WTC11 (cell line): Measurements from ENCODE around the gene DPEP2NB. TPM values are rescaled to one million over a fixed set of nuclear protein-coding genes. Genes with fewer than 3 reads are reported as not detected.
A peak's percentile ranks its signal among the peaks of the same experiment; 100 is the strongest.

Experiments
- ATAC-seq: fragments of 200-7000 bp; cut with Tn5 transposase; 2 replicates; pipeline ENCODE4 v1.10.0; 2021; ENCODE audit warnings: mild to moderate bottlenecking, moderate library complexity
- CTCF ChIA-PET: fragments of 300-600 bp; sonication (Branson Sonifier 250); formaldehyde crosslinking; loops from one replicate; lab custom pipeline; 2021; ENCODE audit warnings: antibody characterized with exemption; lab: Charles Lee
- POLR2A ChIA-PET: fragments of 350-600 bp; sonication (Branson Sonifier 250); formaldehyde crosslinking; loops from one replicate; lab custom pipeline; 2021; ENCODE audit warnings: antibody characterized with exemption; lab: Charles Lee
- DNase-seq: peaks from one replicate; pipeline ENCODE4 v3.0.0; 2021; ENCODE audit warnings: low spot score
- H3K27ac Mint-ChIP-seq: 2 replicates; pipeline ENCODE4 v1.8.0; 2021; ENCODE audit warnings: mixed read lengths
- H3K27me3 Mint-ChIP-seq: 2 replicates; pipeline ENCODE4 v1.8.0; 2021; ENCODE audit warnings: low read depth, mild to moderate bottlenecking, moderate library complexity, mixed read lengths
- H3K36me3 Mint-ChIP-seq: 2 replicates; pipeline ENCODE4 v1.8.0; 2021; ENCODE audit warnings: mixed read lengths
- H3K4me1 Mint-ChIP-seq: 2 replicates; pipeline ENCODE4 v1.8.0; 2022; ENCODE audit warnings: mixed read lengths
- H3K4me3 Mint-ChIP-seq: 2 replicates; pipeline ENCODE4 v1.8.0; 2021; ENCODE audit warnings: mild to moderate bottlenecking, moderate library complexity, mixed read lengths
- H3K9me3 Mint-ChIP-seq: 2 replicates; pipeline ENCODE4 v1.8.0; 2021; ENCODE audit warnings: mixed read lengths
- AFF4 ChIP-seq: sonication (generic); formaldehyde crosslinking; IDR thresholded peaks from 2 replicates; pipeline ENCODE4 v1.8.1; 2023; ENCODE audit warnings: mild to moderate bottlenecking, missing genetic modification reagents, borderline replicate concordance
- ATF1 ChIP-seq: sonication (generic); formaldehyde crosslinking; IDR thresholded peaks from 2 replicates; pipeline ENCODE4 v1.8.1; 2023; ENCODE audit warnings: mild to moderate bottlenecking, moderate library complexity, missing genetic modification reagents
- CDX4 ChIP-seq: fragments of 250-450 bp; sonication (Bioruptor Pico); IDR thresholded peaks from 2 replicates; pipeline ENCODE4 v1.9.0; 2021; ENCODE audit warnings: moderate library complexity, mild to moderate bottlenecking, inconsistent platforms, borderline replicate concordance
- CTCF ChIP-seq: fragments of 200-600 bp; IDR thresholded peaks from 2 replicates; pipeline ENCODE4 v1.8.0; 2022; ENCODE audit warnings: antibody characterized with exemption
- E2F5 ChIP-seq: sonication (generic); formaldehyde crosslinking; IDR thresholded peaks from 2 replicates; pipeline ENCODE4 v1.8.1; 2022; ENCODE audit warnings: mild to moderate bottlenecking, moderate library complexity, missing genetic modification reagents
- ERG ChIP-seq: fragments of 250-450 bp; sonication (Bioruptor Pico); IDR thresholded peaks from 2 replicates; pipeline ENCODE4 v1.8.0; 2021; ENCODE audit warnings: mild to moderate bottlenecking
- FOXK1 ChIP-seq: sonication (generic); formaldehyde crosslinking; IDR thresholded peaks from 2 replicates; pipeline ENCODE4 v1.8.0; 2022; ENCODE audit warnings: mild to moderate bottlenecking, moderate library complexity, missing genetic modification reagents
- GRHL2 ChIP-seq: fragments of 250-450 bp; sonication (Bioruptor Pico); IDR thresholded peaks from 2 replicates; pipeline ENCODE4 v1.8.0; 2022; ENCODE audit warnings: mild to moderate bottlenecking, moderate library complexity; ENCODE audit not compliant: insufficient replicate concordance, severe bottlenecking
- IRF1 ChIP-seq: sonication (generic); formaldehyde crosslinking; IDR thresholded peaks from 2 replicates; pipeline ENCODE4 v1.8.0; 2023; ENCODE audit warnings: missing genetic modification reagents
- JUN ChIP-seq: sonication (generic); formaldehyde crosslinking; IDR thresholded peaks from 2 replicates; pipeline ENCODE4 v1.8.0; 2023; ENCODE audit warnings: mild to moderate bottlenecking, missing genetic modification reagents
- MXD4 ChIP-seq: fragments of 250-450 bp; sonication (Bioruptor Pico); IDR thresholded peaks from 2 replicates; pipeline ENCODE4 v1.8.0; 2021; ENCODE audit warnings: mild to moderate bottlenecking, moderate library complexity, borderline replicate concordance
- MYBL2 ChIP-seq: sonication (generic); formaldehyde crosslinking; IDR thresholded peaks from 2 replicates; pipeline ENCODE4 v1.8.1; 2023; ENCODE audit warnings: mild to moderate bottlenecking, moderate library complexity, missing genetic modification reagents
- NFATC4 ChIP-seq: fragments of 250-450 bp; sonication (Bioruptor Pico); IDR thresholded peaks from 2 replicates; pipeline ENCODE4 v1.9.0; 2021; ENCODE audit warnings: mild to moderate bottlenecking
- NFE2L1 ChIP-seq: sonication (generic); formaldehyde crosslinking; IDR thresholded peaks from 2 replicates; pipeline ENCODE4 v1.8.1; 2023; ENCODE audit warnings: missing genetic modification reagents
- NR3C1 ChIP-seq: sonication (generic); formaldehyde crosslinking; conservative IDR thresholded peaks from 2 replicates; pipeline ENCODE4 v1.8.1; 2023; ENCODE audit warnings: low read depth, mild to moderate bottlenecking, missing genetic modification reagents
- OVOL2 ChIP-seq: fragments of 250-450 bp; sonication (Bioruptor Pico); IDR thresholded peaks from 2 replicates; pipeline ENCODE4 v1.9.0; 2021; ENCODE audit warnings: mild to moderate bottlenecking, borderline replicate concordance
- PRRX2 ChIP-seq: fragments of 250-450 bp; sonication (Bioruptor Pico); IDR thresholded peaks from 2 replicates; pipeline ENCODE4 v1.8.0; 2021; ENCODE audit warnings: mild to moderate bottlenecking
- SMAD4 ChIP-seq: sonication (generic); formaldehyde crosslinking; IDR thresholded peaks from 2 replicates; pipeline ENCODE4 v1.8.0; 2022; ENCODE audit warnings: mild to moderate bottlenecking, missing genetic modification reagents
- SP1 ChIP-seq: sonication (generic); formaldehyde crosslinking; conservative IDR thresholded peaks from 2 replicates; pipeline ENCODE4 v1.8.1; 2022; ENCODE audit warnings: missing genetic modification reagents
- STAT6 ChIP-seq: sonication (generic); formaldehyde crosslinking; conservative IDR thresholded peaks from 2 replicates; pipeline ENCODE4 v1.8.1; 2023; ENCODE audit warnings: mild to moderate bottlenecking, low read depth, missing genetic modification reagents, moderate library complexity
- ZNF416 ChIP-seq: fragments of 250-450 bp; sonication (Bioruptor Pico); IDR thresholded peaks from 2 replicates; pipeline ENCODE4 v1.9.0; 2021; ENCODE audit warnings: mild to moderate bottlenecking, inconsistent platforms
- ZNF671 ChIP-seq: fragments of 250-450 bp; sonication (Bioruptor Pico); IDR thresholded peaks from 2 replicates; pipeline ENCODE4 v1.8.0; 2021; ENCODE audit warnings: mild to moderate bottlenecking
- total RNA-seq: library from RNA; stranded (reverse); gene quantifications from 3 replicates; pipeline ENCODE4 v1.2.3, GENCODE V29; 2021

The DPEP2NB gene
- total RNA-seq, 1 experiment from 2014 or later = not detected

- no peak for TF ChIP-seq NFATC4
- no peak for TF ChIP-seq OVOL2 (CRISPR knock-in tag)
- no peak for TF ChIP-seq PRRX2
- TF ChIP-seq CTCF = no peak
- no peak for TF ChIP-seq E2F5 (CRISPR knock-in tag)
- TF ChIP-seq NR3C1 (CRISPR knock-in tag) = no peak
- no peak for TF ChIP-seq SP1
- TF ChIP-seq MYBL2 (CRISPR knock-in tag) = no peak
- TF ChIP-seq FOXK1 (CRISPR knock-in tag) = no peak
- TF ChIP-seq JUN (CRISPR knock-in tag) = no peak
- no peak for TF ChIP-seq MXD4 (CRISPR knock-in tag)
- TF ChIP-seq ERG = no peak
- no peak for TF ChIP-seq ZNF416 (CRISPR knock-in tag)
- no peak for TF ChIP-seq NFE2L1 (CRISPR knock-in tag)
- no peak for TF ChIP-seq ATF1
- TF ChIP-seq ZNF671 (CRISPR knock-in tag) = no peak
- TF ChIP-seq CDX4 (CRISPR knock-in tag) = no peak
- no peak for TF ChIP-seq IRF1 (CRISPR knock-in tag)
- TF ChIP-seq GRHL2 (CRISPR knock-in tag) = no peak
- TF ChIP-seq, all 79 proteins: peak for 0
- ATAC-seq (no peak), DNase-seq (no peak)
- Mint-ChIP-seq H3K36me3 (peaks cover 26% of the 10 kb centered on the region), H3K9me3 (no peaks in the 10 kb centered on the region), H3K4me1 (peaks cover 44% of the 10 kb centered on the region), H3K4me3 (peak overlapping the region; percentile 97), H3K27me3 (peaks cover 5% of the 10 kb centered on the region; the same call in 1 of the 2 replicates), H3K27ac (peak overlapping the region; percentile 91)
- POLR2A ChIA-PET = interaction anchor here (0.6 to 1.2 kb wide), 3 partner anchors 31 to 75 kb away, joined by 3 to 7 read pairs (median 5); partner anchors contain the start of genes DDX28 and DUS2
- CTCF ChIA-PET = interaction anchor here (0.8 to 3.2 kb wide), 13 partner anchors 15 to 445 kb away, joined by 3 to 25 read pairs (median 4); partner anchors contain the start of genes LCAT, NFATC3 and NRN1L
Measured at GRCh38 chr16:67965668-67966548, 49.8 kb downstream of the DPEP2NB start.

GRCh38 chr16:67964477-67965131 is 51.1 kb downstream of the DPEP2NB start:
- Mint-ChIP-seq H3K4me3 (no peak overlapping the region), H3K27ac (peak overlapping the region; percentile 81), H3K9me3 (no peaks in the 10 kb centered on the region), H3K27me3 (peaks cover 2% of the 10 kb centered on the region; the same call in 1 of the 2 replicates), H3K36me3 (peaks cover 36% of the 10 kb centered on the region), H3K4me1 (peaks cover 41% of the 10 kb centered on the region)
- no peak for DNase-seq
- ChIA-PET POLR2A (no interaction called here), CTCF (interaction anchor here (0.5 to 3.2 kb wide), 6 partner anchors 17 to 292 kb away, joined by 3 to 25 read pairs (median 6); partner anchors contain the start of gene LCAT)
- ATAC-seq = no peak
- TF ChIP-seq SMAD4 (CRISPR knock-in tag) (no peak), STAT6 (CRISPR knock-in tag) (no peak), AFF4 (CRISPR knock-in tag) (no peak), FOXK1 (CRISPR knock-in tag) (no peak)
